Liver (tissue), 9 donors: Measurements from ENCODE around the gene B4GALT4. TPM values are rescaled to one million over a fixed set of nuclear protein-coding genes. Genes with fewer than 3 reads are reported as not detected.

Source experiments
- DNase-seq: peaks from one replicate; pipeline ENCODE4 v3.0.0-alpha.2; 2017; ENCODE audit warnings: low spot score
- H3K27ac ChIP-seq, 2 donors: one replicate each; pipeline ENCODE4 v1.7.0; 2013; ENCODE audit warnings: inconsistent platforms in 2 of 2, low read length in 2 of 2, control low read depth in 1 of 2, low read depth in 1 of 2, mild to moderate bottlenecking in 1 of 2
- H3K27me3 ChIP-seq, 4 donors: one replicate each; pipeline versions ENCODE4 v1.6.1 to v1.7.0; 2013; ENCODE audit warnings: low read length in 3 of 4, inconsistent platforms in 1 of 4, mild to moderate bottlenecking in 1 of 4, moderate library complexity in 1 of 4; ENCODE audit not compliant: control insufficient read depth in 4 of 4, insufficient read depth in 4 of 4
- H3K36me3 ChIP-seq, 4 donors: one replicate each; pipeline versions ENCODE4 v1.6.1 to v1.7.0; 2013; ENCODE audit warnings: low read length in 3 of 4, mild to moderate bottlenecking in 3 of 4, low read depth in 1 of 4, moderate library complexity in 1 of 4; ENCODE audit not compliant: control insufficient read depth in 4 of 4, insufficient read depth in 3 of 4
- H3K4me1 ChIP-seq, 4 donors: one replicate each; pipeline versions ENCODE4 v1.6.1 to v1.7.0; 2013; ENCODE audit warnings: low read length in 3 of 4, mild to moderate bottlenecking in 3 of 4, moderate library complexity in 1 of 4; ENCODE audit not compliant: control insufficient read depth in 4 of 4, insufficient read depth in 4 of 4
- H3K4me3 ChIP-seq, 3 donors: one replicate each; pipeline versions ENCODE4 v1.6.1 to v1.7.0; 2013; ENCODE audit warnings: low read length in 3 of 3, control low read depth in 1 of 3, low read depth in 1 of 3, mild to moderate bottlenecking in 1 of 3
- H3K9ac ChIP-seq, 2 donors: one replicate each; pipeline ENCODE4 v1.7.0; 2013; ENCODE audit warnings: low read length in 2 of 2, mild to moderate bottlenecking in 2 of 2, moderate library complexity in 2 of 2, control low read depth in 1 of 2, low read depth in 1 of 2
- H3K9me3 ChIP-seq, 4 donors: one replicate each; pipeline versions ENCODE4 v1.6.1 to v1.7.0; 2013; ENCODE audit warnings: low read length in 3 of 4; ENCODE audit not compliant: control insufficient read depth in 4 of 4
- ATF3 ChIP-seq: IDR thresholded peaks from 2 replicates; pipeline ENCODE4 v1.6.1; 2016; ENCODE audit warnings: antibody characterized with exemption
- CTCF ChIP-seq: fragments of 150-350 bp; IDR thresholded peaks from 2 replicates; pipeline ENCODE4 v1.5.1; 2017; ENCODE audit warnings: improper control_type of control experiment, low read depth, low read length; ENCODE audit not compliant: missing input control
- EGR1 ChIP-seq, 2 donors: IDR thresholded peaks; 2 replicates each; pipeline ENCODE4 v1.6.1; 2016 to 2018; ENCODE audit warnings: antibody characterized with exemption in 2 of 2, low read depth in 2 of 2
- FOXA1 ChIP-seq: IDR thresholded peaks from 2 replicates; pipeline ENCODE4 v1.6.1; 2016; ENCODE audit warnings: antibody characterized with exemption
- FOXA2 ChIP-seq: IDR thresholded peaks from 2 replicates; pipeline ENCODE4 v1.6.1; 2016; ENCODE audit warnings: antibody characterized with exemption
- GABPA ChIP-seq, 2 donors: IDR thresholded peaks in 1 of 2; conservative IDR thresholded peaks in 1 of 2; 2 replicates each; pipeline ENCODE4 v1.6.1; 2016; ENCODE audit warnings: antibody characterized with exemption in 2 of 2, mild to moderate bottlenecking in 1 of 2, moderate library complexity in 1 of 2
- JUND ChIP-seq, 2 donors: IDR thresholded peaks; 2 replicates each; pipeline ENCODE4 v1.6.1; 2016; ENCODE audit warnings: antibody characterized with exemption in 2 of 2
- MAX ChIP-seq: IDR thresholded peaks from 2 replicates; pipeline ENCODE4 v1.6.1; 2016; ENCODE audit warnings: antibody characterized with exemption
- NR2F2 ChIP-seq: IDR thresholded peaks from 2 replicates; pipeline ENCODE4 v1.6.1; 2016; ENCODE audit warnings: antibody characterized with exemption
- RAD21 ChIP-seq, 2 donors: IDR thresholded peaks; 2 replicates each; pipeline ENCODE4 v1.6.1; 2016; ENCODE audit warnings: antibody characterized with exemption in 2 of 2, mild to moderate bottlenecking in 2 of 2
- RXRA ChIP-seq, 2 donors: IDR thresholded peaks; 2 replicates each; pipeline ENCODE4 v1.6.1; 2017 to 2018; ENCODE audit warnings: antibody characterized with exemption in 2 of 2, mild to moderate bottlenecking in 1 of 2
- SP1 ChIP-seq: IDR thresholded peaks from 2 replicates; pipeline ENCODE4 v1.6.1; 2018; ENCODE audit warnings: antibody characterized with exemption, mild to moderate bottlenecking
- TAF1 ChIP-seq: conservative IDR thresholded peaks from 2 replicates; pipeline ENCODE4 v1.6.1; 2016; ENCODE audit warnings: antibody characterized with exemption, mild to moderate bottlenecking
- YY1 ChIP-seq: IDR thresholded peaks from 2 replicates; pipeline ENCODE4 v1.6.1; 2016; ENCODE audit warnings: antibody characterized with exemption, mild to moderate bottlenecking
- ZBTB33 ChIP-seq: IDR thresholded peaks from 2 replicates; pipeline ENCODE4 v1.6.1; 2016; ENCODE audit warnings: antibody characterized with exemption
- WGBS: extraction: QIAGEN DNeasy Blood & Tissue Kit; methylation state at CpG from one replicate; pipeline ENCODE4 v1.1.7; 2013; 5-methylcytosine and 5-hydroxymethylcytosine counted together
- polyA plus RNA-seq, 2 donors: library from polyadenylated mRNA; stranded (reverse) in 1 of 2; unstranded in 1 of 2; fragments of 200-250 nt in 1 of 2; fragments of >200 nt in 1 of 2; fragmentation: Nextera tagmentation in 1 of 2; extraction: Ambion mirVana in 1 of 2; gene quantifications; one replicate each; pipeline versions ENCODE4 v1.2.1 to v1.2.3, GENCODE V29; 2013 to 2015
- total RNA-seq, 2 donors: library from RNA; depleted of rRNA; stranded (reverse); fragments of >200 nt; gene quantifications; one replicate each; pipeline ENCODE4 v1.2.3, GENCODE V29; 2014
- donor health status: healthy.
- donor health status: healthy.
- donor health status: healthy.
- donor health status: healthy.
- donor health status: healthy.

B4GALT4 gene
- total and polyA plus RNA-seq, 4 donors = 9.3 to 14.6 (median 10.5) TPM

- WGBS = 97% methylated on average over 2 of the region's 2 CpGs
- peaks cover 0 to 11% (median 2%) of the 10 kb centered on the region in 4 donors for H3K9me3 ChIP-seq
- no peak overlapping the region for H3K9ac ChIP-seq
- H3K27me3 ChIP-seq = peaks cover 0 to 3% (median 0%) of the 10 kb centered on the region in 4 donors
- no peak for DNase-seq
- TF ChIP-seq NR2F2 = no peak
- no peak for TF ChIP-seq YY1
- no peak for TF ChIP-seq JUND (IDR thresholded peaks at IDR 0.05)
- no peak for TF ChIP-seq FOXA1
- no peak for TF ChIP-seq TAF1
- no peak for TF ChIP-seq RAD21 (IDR thresholded peaks at IDR 0.05)
- no peak for TF ChIP-seq CTCF
- TF ChIP-seq FOXA2 = no peak
- TF ChIP-seq MAX = no peak
- no peak for TF ChIP-seq RXRA (IDR thresholded peaks at IDR 0.05)
- TF ChIP-seq EGR1 (IDR thresholded peaks at IDR 0.05; ENCODE audit: low read depth in 2 of 2) = no peak
- no peak for TF ChIP-seq SP1
- no peak for TF ChIP-seq ATF3
- no peak for TF ChIP-seq ZBTB33
- H3K27ac ChIP-seq = no peak overlapping the region
- peaks cover 0 to 10% (median 8%) of the 10 kb centered on the region in 4 donors for H3K4me1 ChIP-seq
- H3K4me3 ChIP-seq = no peak overlapping the region
- H3K36me3 ChIP-seq = no peaks in the 10 kb centered on the region
Observed at GRCh38 chr3:119289404-119289770, 48.7 kb upstream of the B4GALT4 start.

GRCh38 chr3:119288669-119289403 lies 48.2 kb upstream of the B4GALT4 start:
- no peak overlapping the region for H3K27ac ChIP-seq
- WGBS = 90% methylated on average over 3 of the region's 3 CpGs
- peaks cover 0 to 11% (median 2%) of the 10 kb centered on the region in 4 donors for H3K9me3 ChIP-seq
- H3K4me1 ChIP-seq = peaks cover 0 to 8% (median 6%) of the 10 kb centered on the region in 4 donors
- H3K36me3 ChIP-seq = no peaks in the 10 kb centered on the region
- no peak for DNase-seq
- no peak overlapping the region for H3K9ac ChIP-seq
- TF ChIP-seq GABPA (IDR thresholded peaks at IDR 0.05 in 1 of 2, conservative IDR thresholded peaks at IDR 0.05 in 1 of 2) = no peak
- no peak for TF ChIP-seq SP1
- TF ChIP-seq JUND (IDR thresholded peaks at IDR 0.05) = no peak
- no peak for TF ChIP-seq FOXA1
- TF ChIP-seq NR2F2 = no peak
- H3K4me3 ChIP-seq = no peak overlapping the region
- peaks cover 0 to 3% (median 0%) of the 10 kb centered on the region in 4 donors for H3K27me3 ChIP-seq
